HEK293 (cell line): ENCODE results near the gene ITGB5.
A peak's percentile ranks its signal among the peaks of the same experiment; 100 is the strongest.

ENCODE experiments used
- EGR2 ChIP-seq: fragments of 450-650 bp; formaldehyde crosslinking; IDR thresholded peaks from 2 replicates; pipeline ENCODE4 v1.5.1; 2016; ENCODE audit warnings: low read depth, missing biosample characterization, missing genetic modification characterization
- KLF1 ChIP-seq: fragments of 450-650 bp; formaldehyde crosslinking; IDR thresholded peaks from 2 replicates; pipeline ENCODE4 v1.5.1; 2016; ENCODE audit warnings: missing biosample characterization, missing genetic modification characterization
- SP7 ChIP-seq: fragments of 450-650 bp; formaldehyde crosslinking; IDR thresholded peaks from 2 replicates; pipeline ENCODE4 v1.5.1; 2016; ENCODE audit warnings: missing biosample characterization, missing genetic modification characterization
- ZBTB21 ChIP-seq: fragments of 450-650 bp; formaldehyde crosslinking; IDR thresholded peaks from 2 replicates; pipeline ENCODE4 v1.5.1; 2017; ENCODE audit warnings: missing biosample characterization, missing genetic modification characterization
- ZBTB8A ChIP-seq: fragments of 450-650 bp; formaldehyde crosslinking; IDR thresholded peaks from 2 replicates; pipeline ENCODE4 v1.5.1; 2016; ENCODE audit warnings: missing biosample characterization, missing genetic modification characterization
- ZNF169 ChIP-seq: fragments of 450-650 bp; formaldehyde crosslinking; IDR thresholded peaks from 2 replicates; pipeline ENCODE4 v1.5.1; 2016; ENCODE audit warnings: missing biosample characterization, missing genetic modification characterization
- ZNF211 ChIP-seq: fragments of 450-650 bp; formaldehyde crosslinking; IDR thresholded peaks from 2 replicates; pipeline ENCODE4 v1.5.1; 2016; ENCODE audit warnings: low read depth, missing biosample characterization, missing genetic modification characterization
- ZNF341 ChIP-seq: fragments of 450-650 bp; formaldehyde crosslinking; IDR thresholded peaks from 2 replicates; pipeline ENCODE4; 2016; ENCODE audit warnings: low read depth, missing biosample characterization, missing genetic modification characterization
- ZNF366 ChIP-seq: fragments of 450-650 bp; formaldehyde crosslinking; conservative IDR thresholded peaks from 2 replicates; pipeline ENCODE4 v1.5.1; 2016; ENCODE audit warnings: missing biosample characterization, missing genetic modification characterization
- ZNF510 ChIP-seq: fragments of 450-650 bp; formaldehyde crosslinking; IDR thresholded peaks from 2 replicates; pipeline ENCODE4 v1.5.1; 2018; ENCODE audit warnings: mild to moderate bottlenecking, missing genetic modification characterization, missing biosample characterization; ENCODE audit not compliant: insufficient replicate concordance
- ZNF654 ChIP-seq: fragments of 450-650 bp; formaldehyde crosslinking; IDR thresholded peaks from 2 replicates; pipeline ENCODE4 v1.5.1; 2016; ENCODE audit warnings: low read depth, missing biosample characterization, missing genetic modification characterization
- ZNF660 ChIP-seq: fragments of 450-650 bp; IDR thresholded peaks from 2 replicates; pipeline ENCODE4 v1.5.1; 2018; ENCODE audit warnings: missing biosample characterization, mild to moderate bottlenecking, missing genetic modification characterization
- ZNF664 ChIP-seq: fragments of 450-650 bp; formaldehyde crosslinking; IDR thresholded peaks from 2 replicates; pipeline ENCODE4 v1.5.1; 2016; ENCODE audit warnings: missing biosample characterization, missing genetic modification characterization
- TF ChIP-seq, protein P1 (sequence below): fragments of 450-650 bp; formaldehyde crosslinking; IDR thresholded peaks from 2 replicates; pipeline ENCODE4 v1.5.1; 2016; ENCODE audit warnings: missing biosample characterization, missing genetic modification characterization
- TF ChIP-seq, protein P2 (sequence below): fragments of 450-650 bp; formaldehyde crosslinking; IDR thresholded peaks from 2 replicates; pipeline ENCODE4 v1.5.1; 2016; ENCODE audit warnings: missing biosample characterization, missing genetic modification characterization
- TF ChIP-seq, protein P3 (sequence below): fragments of 450-650 bp; formaldehyde crosslinking; IDR thresholded peaks from 2 replicates; pipeline ENCODE4 v1.5.1; 2016; ENCODE audit warnings: missing biosample characterization, missing genetic modification characterization
- TF ChIP-seq, protein P4 (sequence below): fragments of 450-650 bp; formaldehyde crosslinking; IDR thresholded peaks from 2 replicates; pipeline ENCODE4 v1.5.1; 2016; ENCODE audit warnings: missing biosample characterization, missing genetic modification characterization

Gene ITGB5

DNA sequence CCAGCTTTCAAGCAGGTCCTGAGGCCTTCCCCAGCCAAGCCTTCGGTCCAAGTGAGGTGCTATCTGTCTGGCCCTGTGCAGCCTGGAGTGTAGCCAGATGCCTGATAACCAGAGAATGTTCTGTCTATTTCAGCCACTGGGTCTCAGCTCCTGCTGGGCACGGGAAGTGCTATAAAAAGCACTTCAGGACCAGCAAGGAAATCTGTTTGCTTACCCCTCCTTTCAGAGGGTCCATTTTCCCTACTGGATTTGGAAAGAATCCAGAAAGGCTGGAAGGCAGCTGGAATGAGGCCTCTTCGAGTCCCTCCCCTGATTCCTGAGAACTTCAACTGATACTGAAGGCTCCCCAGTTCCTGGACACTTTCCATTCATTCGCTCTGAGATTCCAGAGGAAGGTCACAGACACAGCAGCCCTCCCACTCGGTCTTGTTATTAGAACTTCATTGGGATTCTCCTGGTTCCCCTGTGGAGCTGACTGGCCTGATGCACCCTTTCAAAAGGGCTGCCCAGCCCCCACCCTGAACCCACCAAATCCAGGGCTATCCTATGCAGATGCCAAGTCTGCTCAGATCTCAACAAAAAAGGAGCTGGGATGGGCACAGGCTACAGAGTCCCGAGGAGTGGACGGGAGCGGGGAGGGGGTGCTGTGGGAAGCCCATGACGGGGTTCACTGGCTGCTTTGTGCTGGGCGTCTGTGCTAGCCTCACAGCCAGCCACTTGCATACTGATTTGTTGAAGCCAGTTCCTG, 86.5 kb downstream of the ITGB5 start (continued):
- TF ChIP-seq, protein P1, sequence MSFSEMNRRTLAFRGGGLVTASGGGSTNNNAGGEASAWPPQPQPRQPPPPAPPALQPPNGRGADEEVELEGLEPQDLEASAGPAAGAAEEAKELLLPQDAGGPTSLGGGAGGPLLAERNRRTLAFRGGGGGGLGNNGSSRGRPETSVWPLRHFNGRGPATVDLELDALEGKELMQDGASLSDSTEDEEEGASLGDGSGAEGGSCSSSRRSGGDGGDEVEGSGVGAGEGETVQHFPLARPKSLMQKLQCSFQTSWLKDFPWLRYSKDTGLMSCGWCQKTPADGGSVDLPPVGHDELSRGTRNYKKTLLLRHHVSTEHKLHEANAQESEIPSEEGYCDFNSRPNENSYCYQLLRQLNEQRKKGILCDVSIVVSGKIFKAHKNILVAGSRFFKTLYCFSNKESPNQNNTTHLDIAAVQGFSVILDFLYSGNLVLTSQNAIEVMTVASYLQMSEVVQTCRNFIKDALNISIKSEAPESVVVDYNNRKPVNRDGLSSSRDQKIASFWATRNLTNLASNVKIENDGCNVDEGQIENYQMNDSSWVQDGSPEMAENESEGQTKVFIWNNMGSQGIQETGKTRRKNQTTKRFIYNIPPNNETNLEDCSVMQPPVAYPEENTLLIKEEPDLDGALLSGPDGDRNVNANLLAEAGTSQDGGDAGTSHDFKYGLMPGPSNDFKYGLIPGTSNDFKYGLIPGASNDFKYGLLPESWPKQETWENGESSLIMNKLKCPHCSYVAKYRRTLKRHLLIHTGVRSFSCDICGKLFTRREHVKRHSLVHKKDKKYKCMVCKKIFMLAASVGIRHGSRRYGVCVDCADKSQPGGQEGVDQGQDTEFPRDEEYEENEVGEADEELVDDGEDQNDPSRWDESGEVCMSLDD (tag by site-specific recombination), result no peak
- TF ChIP-seq ZNF510 (no peak), KLF1 (tag by site-specific recombination) (no peak), ZBTB21 (no peak), ZNF366 (tag by site-specific recombination) (no peak), ZNF211 (tag by site-specific recombination) (no peak), EGR2 (tag by site-specific recombination) (no peak), ZNF664 (tag by site-specific recombination) (no peak), ZNF169 (tag by site-specific recombination) (no peak), ZBTB8A (tag by site-specific recombination) (no peak), ZNF660 (tag by site-specific recombination) (0 out of 2 replicates have a peak, but pooled peaks have one; percentile 20), ZNF654 (tag by site-specific recombination) (no peak), ZNF341 (tag by site-specific recombination) (no peak), SP7 (tag by site-specific recombination) (no peak)
- TF ChIP-seq, protein P2, sequence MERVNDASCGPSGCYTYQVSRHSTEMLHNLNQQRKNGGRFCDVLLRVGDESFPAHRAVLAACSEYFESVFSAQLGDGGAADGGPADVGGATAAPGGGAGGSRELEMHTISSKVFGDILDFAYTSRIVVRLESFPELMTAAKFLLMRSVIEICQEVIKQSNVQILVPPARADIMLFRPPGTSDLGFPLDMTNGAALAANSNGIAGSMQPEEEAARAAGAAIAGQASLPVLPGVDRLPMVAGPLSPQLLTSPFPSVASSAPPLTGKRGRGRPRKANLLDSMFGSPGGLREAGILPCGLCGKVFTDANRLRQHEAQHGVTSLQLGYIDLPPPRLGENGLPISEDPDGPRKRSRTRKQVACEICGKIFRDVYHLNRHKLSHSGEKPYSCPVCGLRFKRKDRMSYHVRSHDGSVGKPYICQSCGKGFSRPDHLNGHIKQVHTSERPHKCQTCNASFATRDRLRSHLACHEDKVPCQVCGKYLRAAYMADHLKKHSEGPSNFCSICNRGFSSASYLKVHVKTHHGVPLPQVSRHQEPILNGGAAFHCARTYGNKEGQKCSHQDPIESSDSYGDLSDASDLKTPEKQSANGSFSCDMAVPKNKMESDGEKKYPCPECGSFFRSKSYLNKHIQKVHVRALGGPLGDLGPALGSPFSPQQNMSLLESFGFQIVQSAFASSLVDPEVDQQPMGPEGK, result no peak
- TF ChIP-seq, protein P3, sequence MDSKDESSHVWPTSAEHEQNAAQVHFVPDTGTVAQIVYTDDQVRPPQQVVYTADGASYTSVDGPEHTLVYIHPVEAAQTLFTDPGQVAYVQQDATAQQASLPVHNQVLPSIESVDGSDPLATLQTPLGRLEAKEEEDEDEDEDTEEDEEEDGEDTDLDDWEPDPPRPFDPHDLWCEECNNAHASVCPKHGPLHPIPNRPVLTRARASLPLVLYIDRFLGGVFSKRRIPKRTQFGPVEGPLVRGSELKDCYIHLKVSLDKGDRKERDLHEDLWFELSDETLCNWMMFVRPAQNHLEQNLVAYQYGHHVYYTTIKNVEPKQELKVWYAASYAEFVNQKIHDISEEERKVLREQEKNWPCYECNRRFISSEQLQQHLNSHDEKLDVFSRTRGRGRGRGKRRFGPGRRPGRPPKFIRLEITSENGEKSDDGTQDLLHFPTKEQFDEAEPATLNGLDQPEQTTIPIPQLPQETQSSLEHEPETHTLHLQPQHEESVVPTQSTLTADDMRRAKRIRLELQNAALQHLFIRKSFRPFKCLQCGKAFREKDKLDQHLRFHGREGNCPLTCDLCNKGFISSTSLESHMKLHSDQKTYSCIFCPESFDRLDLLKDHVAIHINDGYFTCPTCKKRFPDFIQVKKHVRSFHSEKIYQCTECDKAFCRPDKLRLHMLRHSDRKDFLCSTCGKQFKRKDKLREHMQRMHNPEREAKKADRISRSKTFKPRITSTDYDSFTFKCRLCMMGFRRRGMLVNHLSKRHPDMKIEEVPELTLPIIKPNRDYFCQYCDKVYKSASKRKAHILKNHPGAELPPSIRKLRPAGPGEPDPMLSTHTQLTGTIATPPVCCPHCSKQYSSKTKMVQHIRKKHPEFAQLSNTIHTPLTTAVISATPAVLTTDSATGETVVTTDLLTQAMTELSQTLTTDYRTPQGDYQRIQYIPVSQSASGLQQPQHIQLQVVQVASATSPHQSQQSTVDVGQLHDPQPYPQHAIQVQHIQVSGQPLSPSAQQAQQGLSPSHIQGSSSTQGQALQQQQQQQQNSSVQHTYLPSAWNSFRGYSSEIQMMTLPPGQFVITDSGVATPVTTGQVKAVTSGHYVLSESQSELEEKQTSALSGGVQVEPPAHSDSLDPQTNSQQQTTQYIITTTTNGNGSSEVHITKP (tag by site-specific recombination), result peak; percentile 68
- TF ChIP-seq, protein P4, sequence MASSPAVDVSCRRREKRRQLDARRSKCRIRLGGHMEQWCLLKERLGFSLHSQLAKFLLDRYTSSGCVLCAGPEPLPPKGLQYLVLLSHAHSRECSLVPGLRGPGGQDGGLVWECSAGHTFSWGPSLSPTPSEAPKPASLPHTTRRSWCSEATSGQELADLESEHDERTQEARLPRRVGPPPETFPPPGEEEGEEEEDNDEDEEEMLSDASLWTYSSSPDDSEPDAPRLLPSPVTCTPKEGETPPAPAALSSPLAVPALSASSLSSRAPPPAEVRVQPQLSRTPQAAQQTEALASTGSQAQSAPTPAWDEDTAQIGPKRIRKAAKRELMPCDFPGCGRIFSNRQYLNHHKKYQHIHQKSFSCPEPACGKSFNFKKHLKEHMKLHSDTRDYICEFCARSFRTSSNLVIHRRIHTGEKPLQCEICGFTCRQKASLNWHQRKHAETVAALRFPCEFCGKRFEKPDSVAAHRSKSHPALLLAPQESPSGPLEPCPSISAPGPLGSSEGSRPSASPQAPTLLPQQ (tag by site-specific recombination), result peak; percentile 22; the same call in 1 of the 2 replicates
